ENCODE measurements around the gene ZGPAT.
A peak's percentile ranks its signal among the peaks of the same experiment; 100 is the strongest.

Gene ZGPAT

GRCh38 chr20:63747622-63748069 is 39.8 kb downstream of the ZGPAT start:
- DNase-seq = no peak

- no peak for DNase-seq
These were observed 40.5 kb downstream of the ZGPAT start for GRCh38 chr20:63748070-63748933.

- DNase-seq = no peak
These were observed 41.1 kb downstream of the ZGPAT start for GRCh38 chr20:63748934-63749270.

GRCh38 chr20:63749597-63750508 is 42.0 kb downstream of the ZGPAT start:
- DNase-seq = no peak

GRCh38 chr20:63750807-63751470 is 43.1 kb downstream of the ZGPAT start:
- peak; percentile 48 for DNase-seq

- DNase-seq = no peak
These were observed 43.8 kb downstream of the ZGPAT start for GRCh38 chr20:63751471-63752271.

- no peak for DNase-seq
These were observed 44.7 kb downstream of the ZGPAT start for GRCh38 chr20:63752411-63753101.

GRCh38 chr20:63753381-63753780 is 45.5 kb downstream of the ZGPAT start:
- no peak for DNase-seq

- no peak for DNase-seq
These were observed 46.2 kb downstream of the ZGPAT start for GRCh38 chr20:63754008-63754407.

GRCh38 chr20:63755933-63756647 is 48.3 kb downstream of the ZGPAT start:
- DNase-seq = no peak

- no peak for DNase-seq
These were observed 48.8 kb downstream of the ZGPAT start for GRCh38 chr20:63756648-63756991.

- no peak for DNase-seq
These were observed 50.3 kb downstream of the ZGPAT start for GRCh38 chr20:63758152-63758551.

GRCh38 chr20:63759377-63759901 is 51.6 kb downstream of the ZGPAT start:
- DNase-seq = no peak

- no peak for DNase-seq
These were observed 57.4 kb downstream of the ZGPAT start for GRCh38 chr20:63765082-63765873.

GRCh38 chr20:63765902-63766301 is 58.1 kb downstream of the ZGPAT start:
- DNase-seq = no peak

GRCh38 chr20:63766695-63767426 is 59.0 kb downstream of the ZGPAT start:
- no peak for DNase-seq

GRCh38 chr20:63767456-63767855 is 59.6 kb downstream of the ZGPAT start:
- no peak for DNase-seq

- DNase-seq = no peak
These were observed 60.0 kb downstream of the ZGPAT start for GRCh38 chr20:63767886-63768285.

Measured in activated CD4-positive, alpha-beta T cell treated with anti-CD3 and anti-CD28 coated beads for 1 hour (primary cell).